HG03135 (cell line): Measurements from ENCODE around the gene TSHZ2.

ENCODE experiments used
- ATAC-seq: cut with Tn5 transposase; IDR thresholded peaks from one replicate; pipeline ENCODE4 v1.9.1; 2021; ENCODE audit warnings: mild to moderate bottlenecking, moderate library complexity; ENCODE audit not compliant: unreplicated experiment

Gene TSHZ2

DNA sequence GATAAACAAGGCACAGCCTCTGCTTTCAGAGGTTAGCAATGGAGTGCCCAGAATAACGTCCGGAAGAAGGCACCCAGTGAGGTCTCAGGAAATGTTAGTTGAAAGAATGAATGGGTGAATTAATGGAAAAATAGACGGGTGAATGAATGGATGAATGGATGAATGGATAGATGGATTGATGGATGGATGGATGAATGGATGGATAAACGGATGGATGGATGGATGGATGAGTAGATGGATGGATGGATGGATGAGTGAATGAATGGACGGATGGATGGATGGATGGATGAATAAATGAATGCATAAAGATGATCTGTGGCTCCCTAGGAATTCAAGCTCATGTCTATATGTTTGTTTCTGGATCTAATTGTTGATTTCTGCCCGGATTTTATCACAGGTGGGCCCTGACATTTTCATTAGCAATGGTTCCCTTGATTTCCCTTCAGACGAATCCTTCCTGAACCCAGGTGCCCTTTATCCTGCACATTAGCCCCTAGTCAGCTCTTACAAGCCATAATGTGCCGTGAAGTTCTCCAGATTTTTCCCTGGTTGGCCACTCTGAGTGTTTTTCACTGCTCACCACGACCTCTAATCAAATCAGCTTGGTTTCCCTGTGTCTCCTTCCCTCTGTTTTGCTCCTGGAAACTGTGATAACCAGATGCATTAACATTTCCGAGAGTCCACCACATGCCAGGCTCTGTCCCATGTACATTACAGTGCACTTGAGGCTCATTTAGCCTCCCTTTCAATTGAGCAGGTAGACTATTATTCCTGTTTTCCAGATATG is 22.2 kb downstream of the TSHZ2 start:
- no peak for ATAC-seq

DNA sequence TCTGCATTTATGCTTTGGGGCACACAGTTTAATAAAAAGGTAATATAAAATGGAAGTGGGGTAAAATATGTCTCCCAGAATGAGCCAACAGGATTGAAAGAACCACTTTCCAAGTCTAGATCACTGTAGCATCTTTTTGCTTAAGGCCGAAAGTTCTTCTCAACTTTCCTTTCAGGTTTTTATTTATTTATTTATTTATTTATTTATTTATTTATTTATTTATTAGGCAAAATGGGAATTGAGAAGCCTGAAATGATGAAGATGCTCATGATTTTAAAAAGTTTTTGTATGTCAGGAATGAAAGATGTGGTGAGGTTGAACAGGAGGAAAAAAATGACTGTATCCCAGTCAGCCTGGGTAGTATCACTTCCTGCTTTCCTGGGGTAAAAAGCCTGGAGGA is 24.0 kb downstream of the TSHZ2 start:
- no peak for ATAC-seq

DNA sequence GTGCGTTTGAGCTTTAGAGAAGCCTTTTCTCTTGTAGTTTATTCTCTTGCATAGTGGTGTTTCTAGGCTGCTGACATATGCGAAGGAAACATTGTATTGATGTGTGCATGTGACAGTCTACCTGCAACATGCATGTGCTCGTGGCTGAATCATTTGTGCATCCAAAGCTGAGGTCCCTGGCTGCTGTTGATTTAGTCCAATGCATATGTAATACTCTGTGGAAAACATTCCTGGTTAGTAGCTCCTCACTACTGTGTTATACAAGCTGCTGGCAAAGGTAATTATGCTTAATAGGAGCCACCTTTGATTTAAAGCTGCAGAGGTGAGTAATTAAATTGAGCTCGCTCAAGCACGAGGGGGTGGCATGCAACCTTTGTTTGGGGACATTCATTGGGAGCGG is 24.5 kb downstream of the TSHZ2 start:
- no peak for ATAC-seq

DNA sequence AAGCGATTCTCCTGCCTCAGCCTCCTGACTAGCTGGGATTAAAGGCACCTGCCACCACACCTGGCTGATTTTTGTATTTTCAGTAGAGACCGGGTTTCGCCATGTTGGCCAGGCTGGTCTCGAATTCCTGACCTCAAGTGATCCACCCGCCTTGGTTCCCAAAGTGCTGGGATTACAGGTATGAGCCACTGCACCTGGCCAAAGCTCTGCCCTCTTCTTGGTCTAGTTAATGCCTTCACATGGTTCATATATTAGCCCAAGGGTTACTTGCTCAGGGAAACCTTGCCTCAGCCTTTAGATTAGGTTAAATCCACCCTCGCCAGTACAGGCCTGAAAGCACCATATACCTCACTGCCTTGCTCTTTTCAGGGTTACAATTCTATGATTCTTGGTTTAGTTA is 26.1 kb downstream of the TSHZ2 start:
- ATAC-seq = no peak

DNA sequence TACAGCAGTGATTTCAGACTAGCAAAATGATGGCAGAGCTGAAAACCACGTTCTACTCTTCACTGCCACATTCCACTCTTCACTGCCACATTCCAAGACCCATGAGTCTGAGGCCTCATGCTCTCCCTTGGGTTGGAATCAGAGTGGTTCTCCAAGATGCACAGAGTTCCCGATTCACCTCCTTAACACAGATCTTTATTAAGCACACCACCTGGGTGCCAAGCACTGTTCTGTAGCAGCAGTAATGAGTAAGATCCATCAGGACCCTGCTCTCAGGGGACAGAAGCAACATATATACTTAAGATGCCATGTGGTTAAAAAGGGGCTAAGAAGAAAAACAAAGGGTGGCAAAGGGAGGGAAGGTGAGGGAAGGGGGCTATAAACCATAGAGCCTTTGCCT is 26.9 kb downstream of the TSHZ2 start:
- no peak for ATAC-seq

- no peak for ATAC-seq
Observed at GRCh38 chr20:53001498-53002301, 29.5 kb downstream of the TSHZ2 start.

DNA sequence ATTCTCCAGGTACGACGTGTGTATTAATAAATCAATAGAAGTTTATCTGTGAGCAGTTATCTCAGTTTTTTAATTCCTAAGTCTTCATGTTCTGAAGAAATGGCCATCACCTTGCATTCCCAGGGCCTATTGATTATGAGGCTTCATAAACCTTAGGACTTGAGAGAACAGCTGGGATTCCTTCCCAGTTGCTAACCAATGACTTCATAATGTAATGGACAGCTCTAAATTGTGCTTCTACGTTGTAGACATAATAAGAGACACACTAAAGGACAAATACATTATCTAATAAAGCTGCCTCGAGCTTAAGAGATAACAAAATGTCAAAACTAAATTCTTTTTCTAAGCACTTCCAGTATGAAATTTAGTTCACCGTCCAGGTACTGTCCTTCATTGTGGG is 30.6 kb downstream of the TSHZ2 start:
- no peak for ATAC-seq

DNA sequence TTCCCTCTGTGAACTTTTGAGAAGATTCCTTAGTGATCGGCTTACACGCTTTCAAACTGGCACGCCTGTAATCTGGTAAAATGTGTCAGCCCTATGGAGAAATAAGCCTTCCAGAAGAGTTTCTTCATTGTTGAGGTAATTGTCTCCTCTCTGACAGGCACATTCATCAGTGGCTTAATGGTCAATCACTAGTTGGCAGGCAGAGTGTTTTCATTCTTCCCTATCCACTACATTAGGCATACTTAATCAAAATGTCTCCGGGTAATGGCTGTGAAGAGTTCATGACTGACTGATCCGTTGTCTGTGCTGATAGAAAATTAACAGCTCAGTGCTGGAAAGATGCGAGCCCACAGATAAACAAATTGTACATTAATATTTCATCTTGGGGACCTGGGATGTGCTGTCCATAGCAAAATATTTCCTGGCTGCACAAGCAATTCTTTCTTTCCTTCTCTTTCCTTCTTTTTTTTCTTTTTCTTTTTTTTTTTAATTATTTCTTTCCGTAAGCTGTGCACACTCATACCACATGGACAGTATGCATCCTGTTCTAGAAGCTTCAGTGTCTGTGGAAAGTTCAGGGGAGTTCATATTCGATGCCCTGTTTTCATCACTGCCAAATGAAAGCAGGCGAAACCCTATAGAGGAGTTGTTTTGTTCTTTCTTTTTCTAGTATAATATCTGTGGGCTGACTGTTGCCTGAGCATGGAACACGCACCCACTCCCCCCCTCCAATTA is 31.4 kb downstream of the TSHZ2 start:
- no peak for ATAC-seq

DNA sequence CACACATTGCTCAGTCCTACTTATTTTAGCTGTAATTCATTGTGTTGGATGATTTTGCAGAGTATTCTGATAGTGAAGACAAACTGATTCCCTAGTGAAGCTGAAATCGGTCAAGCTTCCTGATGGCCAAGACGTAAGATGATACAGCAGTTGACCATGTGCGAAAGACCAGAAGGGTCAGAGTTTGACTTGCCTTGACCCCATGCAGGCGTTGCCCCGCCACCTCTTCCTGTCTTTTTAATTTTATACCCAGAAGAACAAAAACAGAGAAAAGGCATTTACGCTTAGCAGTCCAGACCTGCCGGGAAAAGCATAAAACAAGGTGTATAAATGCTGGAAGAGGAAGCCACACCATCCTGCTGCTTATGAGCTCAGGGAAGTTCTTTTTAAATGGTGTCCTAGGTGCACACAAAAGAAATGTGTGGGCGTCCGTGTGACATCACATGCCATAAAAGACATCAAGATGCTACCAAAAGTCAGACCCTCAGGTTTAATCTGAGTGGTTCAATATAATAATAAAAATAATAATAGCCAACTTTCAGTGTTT is 32.2 kb downstream of the TSHZ2 start:
- no peak for ATAC-seq

- no peak for ATAC-seq
Observed at GRCh38 chr20:53009979-53010735, 38.0 kb downstream of the TSHZ2 start.

DNA sequence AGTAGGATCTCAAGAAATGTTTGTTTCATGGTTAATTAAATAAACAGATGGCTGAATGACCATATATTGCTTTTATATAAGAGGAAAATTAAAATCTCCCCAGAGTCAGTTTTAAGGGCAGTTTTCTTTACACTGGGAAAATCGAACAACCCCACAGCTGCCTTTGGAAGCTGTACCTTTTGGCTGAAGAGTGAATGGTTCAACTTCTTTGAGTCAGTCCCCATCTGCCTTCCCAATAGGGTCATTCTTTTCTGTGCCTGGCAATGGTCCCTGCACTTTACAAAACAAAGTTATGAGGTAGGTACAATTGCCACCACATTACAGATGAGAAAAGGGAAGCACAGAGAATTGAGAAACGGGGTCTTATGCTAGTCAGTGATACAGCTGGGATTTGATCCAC is 39.5 kb downstream of the TSHZ2 start:
- no peak for ATAC-seq

DNA sequence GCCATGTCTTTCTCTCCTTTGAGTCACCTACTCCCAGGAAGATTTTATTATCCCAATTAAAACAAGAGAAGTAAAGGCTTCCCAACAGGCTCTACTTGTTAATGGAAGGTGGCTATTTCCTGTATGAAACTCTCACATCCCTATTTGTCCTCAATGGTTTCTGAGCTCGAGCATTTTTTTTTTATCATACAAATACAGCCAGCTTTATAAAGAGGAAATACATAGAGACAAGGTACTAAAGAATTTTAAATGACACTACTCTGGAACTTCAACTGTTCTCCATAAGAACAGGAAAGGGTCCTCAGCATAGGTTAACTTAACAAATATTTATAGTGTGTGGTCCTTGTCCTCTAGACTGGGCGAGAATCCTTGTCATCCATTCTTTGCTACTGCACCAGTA is 41.0 kb downstream of the TSHZ2 start:
- no peak for ATAC-seq

DNA sequence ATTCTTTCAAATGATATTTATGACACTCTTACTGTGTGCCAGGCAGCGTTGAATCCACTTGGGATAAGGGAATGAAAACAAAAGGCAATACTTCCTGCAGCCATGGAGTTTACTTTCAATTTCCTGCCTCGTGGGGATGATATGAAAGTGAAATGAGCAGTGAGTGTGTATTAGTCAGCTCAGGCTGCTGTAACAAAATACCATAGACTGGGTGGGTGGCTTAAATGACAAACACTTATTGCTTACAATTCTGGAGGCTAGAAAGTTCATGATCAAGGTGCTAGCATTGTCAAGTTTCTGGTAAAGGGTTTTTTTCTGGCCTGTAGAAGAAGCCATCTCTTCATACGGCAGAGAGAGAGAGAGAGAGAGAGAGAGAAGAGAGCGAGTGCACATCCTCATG is 41.7 kb downstream of the TSHZ2 start:
- ATAC-seq = no peak

- ATAC-seq = no peak
Observed at GRCh38 chr20:53016071-53016470, 43.9 kb downstream of the TSHZ2 start.

GRCh38 chr20:53016534-53017042 is 44.4 kb downstream of the TSHZ2 start:
- no peak for ATAC-seq

DNA sequence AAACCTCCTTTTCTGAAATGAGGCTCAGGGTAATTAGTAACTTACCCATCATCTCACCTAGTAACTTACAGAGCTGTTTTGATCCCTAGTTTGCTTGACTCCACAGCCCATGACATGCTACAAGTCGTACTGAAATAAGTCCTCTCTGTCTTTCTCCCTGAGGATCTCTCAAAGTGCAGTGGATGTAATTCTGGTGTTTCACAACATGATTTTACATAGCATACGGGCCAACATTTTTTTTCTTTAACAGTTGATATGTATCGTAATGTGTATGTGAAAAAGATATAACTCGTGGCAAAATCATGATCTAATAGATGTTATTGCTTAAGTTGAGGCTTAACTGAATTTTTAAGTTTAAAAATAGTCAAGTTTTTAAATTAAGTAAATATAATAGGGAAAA is 45.0 kb downstream of the TSHZ2 start:
- ATAC-seq = no peak

DNA sequence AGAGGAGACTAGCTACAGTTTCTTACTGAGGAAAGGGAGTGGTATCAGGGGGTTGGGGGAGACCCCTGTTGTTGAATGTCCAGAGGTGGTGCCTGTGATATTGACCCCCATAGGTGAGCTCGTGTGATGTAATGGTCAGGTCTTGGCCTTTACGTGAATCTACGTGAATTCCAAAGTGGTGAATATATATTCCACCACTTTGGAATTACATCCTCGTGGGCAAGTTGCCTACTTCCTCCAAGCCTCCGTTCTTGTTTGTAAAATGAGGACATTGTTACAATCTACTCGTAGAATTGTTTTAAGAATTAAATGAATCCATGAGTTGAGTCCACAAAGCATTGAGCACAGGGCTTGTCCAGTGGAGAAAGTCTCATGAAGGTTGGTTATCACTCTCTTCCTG is 47.3 kb downstream of the TSHZ2 start:
- no peak for ATAC-seq

DNA sequence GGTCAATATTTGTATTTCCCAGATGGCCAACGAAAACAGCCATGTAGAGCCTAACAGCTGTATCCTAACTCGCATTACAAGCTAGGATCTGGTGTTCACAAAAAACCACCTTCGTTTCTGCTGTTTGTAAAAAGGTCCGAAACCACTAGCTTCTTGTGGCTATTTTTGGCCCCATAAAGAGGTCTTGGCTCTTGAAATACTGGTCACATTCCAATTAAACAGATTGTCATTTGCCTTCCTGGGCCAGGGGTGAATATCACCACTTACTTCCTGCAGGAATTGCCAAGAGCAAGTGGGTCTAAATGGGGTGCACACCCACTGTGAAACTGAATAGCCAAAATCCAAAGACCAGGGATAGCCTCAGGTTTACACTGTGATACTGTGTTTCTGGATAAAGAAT is 48.2 kb downstream of the TSHZ2 start:
- ATAC-seq = no peak

DNA sequence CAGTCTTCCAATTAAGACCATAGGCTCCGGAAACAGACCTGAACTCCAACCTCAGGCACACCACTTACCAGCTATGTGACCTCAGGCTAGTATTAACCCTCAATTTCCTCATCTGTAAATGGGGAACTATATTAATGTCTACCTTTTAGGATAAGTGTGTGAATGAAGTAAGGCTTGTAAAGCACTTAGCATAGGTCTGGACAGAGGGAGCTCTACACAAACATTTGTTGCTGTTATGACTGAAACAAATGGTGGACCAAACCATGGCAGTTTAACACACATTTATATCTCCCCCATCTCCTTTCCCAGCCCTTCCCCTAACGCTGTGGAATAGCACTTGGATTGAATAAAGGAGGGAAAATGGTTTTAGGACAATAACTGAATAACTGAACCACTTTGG is 48.7 kb downstream of the TSHZ2 start:
- no peak for ATAC-seq

DNA sequence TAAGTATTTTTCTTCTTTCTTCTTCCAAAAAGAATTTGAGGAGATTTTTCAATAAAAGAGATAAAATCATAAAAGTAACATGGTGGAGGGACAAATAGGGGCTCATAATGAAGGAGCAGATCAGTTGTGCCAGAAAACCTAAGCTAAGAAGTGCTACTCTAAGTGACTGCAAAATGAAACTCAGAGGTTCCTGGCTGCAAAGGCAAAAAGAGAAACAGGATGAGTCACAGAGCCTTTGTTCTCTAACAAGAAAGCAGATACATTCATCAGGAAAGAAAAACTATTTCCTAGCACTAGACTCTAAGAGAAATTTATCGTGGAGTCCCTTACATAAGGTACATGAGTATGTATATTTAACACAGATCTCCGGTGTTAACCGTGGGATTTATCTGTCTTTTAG is 49.8 kb downstream of the TSHZ2 start:
- ATAC-seq = no peak
